NCI-H2196 treated with DMSO at 0.1 percent for 48 hours (cell line): Measurements from ENCODE around the gene NR3C1.

Experiments used
- DNase-seq: peaks from one replicate; lab custom pipeline; 2025; ENCODE audit not compliant: unreplicated experiment; lab: John Stamatoyannopoulos, UW

The NR3C1 gene

DNA sequence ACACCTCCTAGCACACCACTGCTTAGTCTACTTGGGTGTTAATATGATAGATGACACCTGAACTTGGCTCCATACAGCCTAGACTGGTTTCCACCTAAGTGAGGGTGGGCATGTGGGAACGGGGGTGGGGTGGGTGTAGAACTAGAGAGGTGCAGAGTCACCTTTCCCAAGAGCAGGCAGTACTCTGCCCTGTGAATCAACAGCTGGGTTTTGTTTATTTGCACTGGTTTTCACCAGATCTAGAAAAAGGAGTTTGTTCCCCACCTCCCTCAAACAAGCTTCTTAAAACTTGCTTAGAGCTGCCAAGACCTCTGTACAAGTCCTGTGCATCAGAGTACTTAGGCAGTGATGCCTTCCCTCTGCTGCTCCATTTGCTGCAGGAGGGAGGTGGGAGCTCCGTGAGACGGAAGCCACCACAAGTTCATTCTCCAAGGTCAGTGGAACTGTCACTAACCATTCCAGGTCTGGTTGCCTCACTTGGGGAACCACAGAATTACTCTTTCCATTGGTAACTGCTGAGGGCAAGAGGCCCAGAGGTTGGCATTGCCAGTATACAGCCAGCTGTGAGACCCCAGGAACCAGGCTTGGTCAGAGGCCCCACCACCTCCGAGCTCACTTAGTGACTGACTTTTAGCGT, 163.5 kb downstream of the NR3C1 start:
- no peak for DNase-seq

DNA sequence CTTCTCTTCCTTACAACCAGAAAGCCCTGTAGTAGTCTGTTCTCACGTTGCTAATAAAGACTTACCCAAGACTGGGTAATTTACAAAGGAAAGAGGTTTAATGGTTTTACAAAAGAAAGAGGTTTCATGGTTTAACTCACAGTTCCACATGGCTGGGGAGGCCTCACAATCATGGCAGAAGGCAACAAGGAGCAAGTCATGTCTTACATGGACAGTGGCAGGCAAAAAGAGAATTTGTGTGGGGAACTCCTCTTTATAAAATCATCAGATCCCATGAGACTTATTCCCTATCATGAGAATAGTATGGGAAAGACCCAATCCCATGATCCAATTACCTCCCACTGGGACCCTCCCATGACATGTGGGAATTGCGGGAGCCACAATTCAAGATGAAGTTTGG, 164.9 kb downstream of the NR3C1 start:
- no peak for DNase-seq

DNA sequence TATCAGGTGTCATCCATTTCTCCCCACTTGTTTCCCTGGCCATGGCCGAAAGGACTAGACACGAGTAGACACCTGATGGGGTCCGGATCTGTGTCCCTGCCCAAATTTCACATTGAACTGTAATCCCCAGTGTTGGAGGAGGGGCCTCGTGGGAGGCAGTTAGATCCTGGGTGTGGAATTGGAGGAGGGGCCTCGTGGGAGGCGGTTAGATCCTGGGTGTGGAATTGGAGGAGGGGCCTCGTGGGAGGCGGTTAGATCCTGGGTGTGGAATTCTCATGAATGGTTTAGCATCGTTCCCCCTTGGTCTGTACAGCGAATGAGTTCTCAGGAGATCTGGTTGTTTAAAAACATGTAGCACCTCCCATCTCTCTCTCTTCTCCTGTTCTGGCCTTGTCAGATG, 165.8 kb downstream of the NR3C1 start:
- no peak for DNase-seq

DNA sequence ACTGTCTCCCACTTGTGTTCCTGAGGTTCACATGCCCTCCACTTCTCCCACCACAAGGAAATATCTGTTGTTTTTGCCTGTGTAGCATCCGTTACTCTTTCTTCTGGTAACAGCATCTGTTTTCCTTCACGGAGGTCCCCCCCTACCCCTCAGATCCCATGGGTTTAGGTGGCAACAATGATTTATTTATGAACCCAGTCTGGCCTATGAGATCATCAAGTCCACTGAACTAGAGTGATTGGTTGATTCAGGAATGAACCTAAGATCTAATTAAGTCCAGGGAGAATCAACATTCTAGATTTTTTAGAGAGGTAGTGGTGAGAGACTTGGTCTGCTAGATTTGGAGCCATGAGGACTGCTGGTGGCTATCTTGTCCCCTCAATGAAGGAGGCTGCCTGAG, 166.8 kb downstream of the NR3C1 start:
- DNase-seq = no peak

DNA sequence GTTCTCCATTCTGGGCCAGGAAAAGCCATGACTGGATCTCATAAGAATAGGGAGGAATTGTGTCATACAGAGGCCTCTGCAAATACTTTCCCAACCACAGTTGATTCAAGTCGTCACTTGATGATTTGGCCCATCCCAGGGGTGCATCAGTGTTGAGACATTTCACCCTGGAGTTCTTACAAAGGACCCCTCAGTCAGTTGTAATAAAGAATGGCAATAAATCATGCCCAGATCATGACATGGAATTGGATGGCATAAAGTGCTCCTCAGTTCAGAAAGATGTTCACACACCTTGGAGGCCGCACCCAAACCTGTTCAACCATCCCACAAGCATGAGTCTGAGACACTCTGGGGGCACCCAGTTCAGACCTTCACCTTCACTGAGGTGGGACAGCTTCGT, 168.1 kb downstream of the NR3C1 start:
- no peak for DNase-seq

DNA sequence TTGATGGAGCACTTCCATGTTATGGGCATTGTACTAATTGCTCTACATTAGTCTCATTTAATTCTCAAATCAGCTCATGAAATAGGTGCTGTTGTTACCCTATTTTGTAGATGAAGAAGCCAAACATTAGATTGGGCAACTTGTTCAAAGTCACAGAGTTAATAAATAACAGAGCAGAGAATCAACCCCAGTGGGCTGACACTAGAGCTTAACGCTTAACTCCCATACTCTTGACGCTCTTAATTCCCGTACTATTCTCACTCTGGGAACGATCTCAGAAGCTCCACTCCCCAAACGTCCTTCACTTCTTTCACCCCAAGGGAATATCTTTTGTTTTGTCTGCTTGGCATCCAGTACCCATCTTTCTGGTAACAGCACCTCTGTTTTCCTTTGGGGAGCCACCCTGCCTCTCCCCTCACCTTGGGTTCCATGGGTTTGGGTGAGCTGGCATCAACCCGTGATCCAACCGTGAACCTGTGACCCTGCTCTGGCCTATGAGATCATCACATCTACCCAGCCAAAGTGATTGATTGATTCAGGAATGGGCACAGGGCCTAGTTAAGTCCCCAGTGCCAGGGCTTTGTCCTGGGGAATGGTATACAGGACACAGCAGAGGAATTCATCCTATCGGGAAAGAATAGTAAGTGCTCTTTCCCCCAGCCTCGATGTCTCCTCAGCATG, 169.2 kb downstream of the NR3C1 start:
- DNase-seq = no peak

DNA sequence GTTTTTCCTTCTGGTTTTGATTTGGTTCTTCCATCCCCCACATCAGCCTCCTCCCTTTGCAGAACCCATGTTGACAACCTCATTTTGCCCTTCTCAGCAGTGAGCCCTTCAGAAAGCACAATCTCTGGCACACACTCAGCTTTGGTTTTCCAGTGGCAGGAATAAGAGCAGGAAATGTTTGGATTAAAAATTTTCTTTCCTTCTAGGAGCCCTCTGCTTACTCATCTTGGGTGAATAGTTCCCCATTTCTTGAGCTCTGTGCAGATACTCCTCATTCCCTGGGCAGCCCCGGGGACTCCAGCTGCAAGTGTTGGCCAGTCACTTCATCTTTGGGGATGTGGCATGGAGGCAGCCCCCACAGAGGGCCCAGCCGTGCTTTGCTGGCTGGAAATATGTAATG, 170.5 kb downstream of the NR3C1 start:
- no peak for DNase-seq

DNA sequence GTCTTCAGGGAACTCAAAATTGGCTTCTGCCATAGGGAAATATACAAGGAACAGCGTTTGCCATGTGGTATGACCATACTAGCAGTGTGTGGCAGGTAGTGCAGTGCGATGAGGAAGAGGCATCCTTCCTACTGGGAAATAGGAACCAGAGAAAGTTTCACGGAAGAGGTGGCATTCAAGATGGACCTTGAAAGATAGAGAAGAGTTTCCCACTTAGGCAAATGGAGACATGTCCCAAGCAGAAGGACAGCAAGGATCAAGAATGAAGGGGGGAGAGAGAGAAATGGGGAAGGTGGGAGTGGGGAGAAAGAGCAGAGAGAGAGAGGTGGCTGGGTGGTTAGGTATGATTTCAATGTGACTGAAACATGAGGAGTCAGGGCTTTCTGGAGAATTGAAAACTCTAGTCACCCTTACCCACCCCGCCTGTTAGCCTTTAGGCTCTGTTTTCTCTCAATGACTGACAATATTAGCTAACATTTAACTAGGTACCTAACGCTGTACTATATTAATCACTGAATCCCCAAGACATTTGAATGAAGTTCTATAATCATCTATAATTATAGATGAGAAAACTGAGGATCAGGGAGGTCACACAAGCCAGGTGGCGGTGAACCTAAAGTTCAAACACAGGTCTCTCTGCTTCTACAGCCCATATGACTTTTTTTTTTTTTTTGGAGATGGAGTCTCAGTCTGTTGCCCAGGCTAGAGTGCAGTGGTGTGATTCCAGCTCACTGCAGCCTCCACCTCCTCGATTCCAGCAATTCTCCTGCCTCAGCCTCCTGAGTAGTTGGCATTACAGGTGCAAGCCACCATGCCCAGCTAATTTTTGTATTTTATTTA, 171.3 kb downstream of the NR3C1 start:
- DNase-seq = no peak

DNA sequence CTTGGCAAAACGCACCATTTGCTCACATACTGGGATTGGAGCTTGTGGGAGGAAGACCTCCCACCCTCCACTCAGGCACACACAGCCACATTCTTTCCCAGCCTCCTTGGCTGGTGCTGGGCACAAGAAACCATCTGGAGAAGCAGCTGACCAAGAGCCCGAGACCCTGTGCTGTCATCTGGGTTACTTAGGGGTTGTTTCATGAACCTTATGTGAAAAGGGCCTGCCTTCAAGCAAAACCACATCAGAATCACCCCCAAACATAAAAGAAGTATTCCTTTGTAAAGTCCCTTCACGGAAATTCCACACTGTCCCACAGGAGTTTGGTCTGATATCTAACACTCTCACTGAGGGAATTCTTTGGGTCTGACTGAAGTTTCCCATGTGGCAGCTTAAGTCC, 172.1 kb downstream of the NR3C1 start:
- DNase-seq = no peak

DNA sequence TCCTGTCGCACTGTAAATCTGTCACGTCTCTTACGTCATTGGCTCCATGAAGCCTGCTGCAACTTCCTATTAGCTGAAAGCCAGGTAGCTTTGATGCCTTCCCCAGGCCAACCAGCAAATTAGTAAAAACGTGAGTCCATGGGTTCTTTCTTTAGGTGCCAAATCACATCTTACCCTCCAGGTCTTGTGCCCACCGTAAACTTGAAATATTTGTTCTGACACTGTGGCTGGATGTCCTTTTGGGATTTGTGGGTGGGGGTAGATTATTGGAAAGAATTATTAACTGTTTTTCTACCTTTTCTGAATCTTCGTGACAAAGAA, 172.8 kb downstream of the NR3C1 start:
- no peak for DNase-seq

DNA sequence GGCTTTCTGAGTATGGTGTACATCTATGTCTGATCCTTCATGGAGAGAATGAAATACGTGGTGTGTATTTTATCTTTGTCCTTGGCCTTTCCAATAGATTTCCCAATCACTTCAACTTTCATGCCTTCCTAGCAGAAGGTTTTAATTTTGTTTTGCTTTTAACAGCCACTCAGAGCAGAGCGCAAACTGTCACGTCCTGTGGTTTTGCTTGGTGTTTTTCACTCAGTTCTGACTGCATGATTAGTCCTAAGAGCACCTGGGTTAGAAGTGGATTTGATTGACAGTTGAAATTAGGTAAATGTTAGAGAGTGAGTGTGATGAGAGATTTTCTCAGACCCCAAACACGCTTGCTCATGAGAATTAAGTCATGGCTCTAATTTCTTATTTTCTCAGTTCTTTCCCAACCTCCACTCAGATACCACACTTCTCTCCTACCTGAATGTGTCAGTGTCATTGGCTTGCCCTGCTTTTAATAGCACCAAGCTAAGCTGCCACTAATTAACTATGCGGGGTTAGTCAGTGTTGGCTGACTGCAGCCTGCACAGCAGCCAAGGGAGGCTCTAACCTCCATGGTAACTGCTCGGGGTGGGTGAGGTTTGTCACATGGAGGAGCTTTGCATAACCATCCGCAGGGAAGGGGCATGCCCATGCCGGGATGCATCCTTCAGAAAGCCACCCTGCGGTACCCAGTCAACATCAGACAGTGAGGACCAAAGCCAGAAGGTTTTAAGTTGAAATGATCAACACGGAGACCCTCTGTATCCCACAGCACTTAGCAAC, 173.4 kb downstream of the NR3C1 start:
- DNase-seq = no peak

DNA sequence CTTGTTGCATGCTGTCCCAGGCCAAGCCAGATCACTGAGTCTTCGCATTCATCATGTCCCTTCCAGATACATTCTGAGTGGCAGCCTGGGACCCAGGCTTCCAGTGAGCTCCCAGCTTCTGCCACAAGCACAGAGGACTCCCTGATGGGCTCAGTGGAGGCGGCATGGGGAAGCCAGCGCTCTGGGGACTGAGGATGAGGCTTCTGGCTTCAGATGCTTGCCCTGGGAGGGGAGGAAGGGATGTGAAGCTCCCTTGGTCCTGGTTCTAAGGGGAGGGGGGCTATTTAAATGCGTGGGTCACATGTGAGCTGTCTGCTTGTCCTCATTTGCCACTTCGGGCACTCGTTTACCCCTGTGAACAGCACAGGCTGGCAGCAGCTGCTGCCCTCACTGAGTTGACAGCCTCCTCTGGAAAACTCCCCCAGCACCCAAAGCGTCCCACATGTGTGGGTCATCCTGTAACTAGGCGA, 174.0 kb downstream of the NR3C1 start:
- DNase-seq = no peak

DNA sequence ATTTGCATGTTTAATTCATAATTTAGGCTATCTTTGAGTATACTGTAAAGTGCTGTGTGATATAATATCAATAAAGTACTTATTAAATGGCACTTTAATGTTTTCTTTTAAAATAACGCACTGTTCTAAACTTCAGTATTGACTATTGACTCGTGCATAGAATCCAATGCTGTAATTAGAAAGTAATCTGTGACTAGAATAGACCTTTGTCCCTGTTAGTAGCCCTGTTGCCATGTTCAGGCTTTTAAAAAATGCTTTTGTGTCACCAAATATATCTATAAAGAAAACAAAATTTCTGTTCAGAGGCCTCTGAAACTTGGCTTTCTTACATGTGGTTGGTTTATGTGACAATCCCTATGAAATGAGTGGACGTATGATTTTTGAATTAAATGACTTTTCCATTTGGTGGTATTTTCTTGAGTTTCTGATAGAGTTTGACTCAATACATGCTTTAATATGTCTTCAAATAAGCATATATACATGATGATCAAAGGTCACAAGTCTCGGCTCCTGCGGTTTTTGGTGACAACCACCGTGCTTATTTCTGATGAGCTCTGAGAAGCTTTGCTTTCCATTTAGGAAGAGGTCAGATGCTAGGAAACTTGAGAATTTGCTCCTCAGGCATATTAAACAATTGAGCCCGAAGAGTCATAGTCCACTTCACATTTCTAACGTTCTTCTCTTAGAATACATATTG, 174.7 kb downstream of the NR3C1 start:
- DNase-seq = no peak
